Epithelial cell of esophagus (primary cell): Measurements from ENCODE around the gene FAT4.

ENCODE experiments used
- DNase-seq: peaks from one replicate; pipeline ENCODE4 v3.0.0; 2010; ENCODE audit warnings: low read depth
- H3K4me3 ChIP-seq: 2 replicates; pipeline ENCODE4 v1.5.1; 2011; ENCODE audit warnings: mild to moderate bottlenecking, low read length, control low read depth
- TF ChIP-seq, protein P1 (sequence below): IDR thresholded peaks from 2 replicates; pipeline ENCODE4 v1.5.1; 2011; ENCODE audit warnings: low read depth, mild to moderate bottlenecking, low read length, control low read depth, inconsistent platforms; ENCODE audit not compliant: insufficient read depth; ENCODE audit errors: missing control alignments

FAT4 gene

GRCh38 chr4:125316401-125316790 lies 1.6 kb downstream of the FAT4 start:
- H3K4me3 ChIP-seq: peak overlapping the region; percentile 83
- peak; percentile 77 for DNase-seq
- TF ChIP-seq, protein P1, sequence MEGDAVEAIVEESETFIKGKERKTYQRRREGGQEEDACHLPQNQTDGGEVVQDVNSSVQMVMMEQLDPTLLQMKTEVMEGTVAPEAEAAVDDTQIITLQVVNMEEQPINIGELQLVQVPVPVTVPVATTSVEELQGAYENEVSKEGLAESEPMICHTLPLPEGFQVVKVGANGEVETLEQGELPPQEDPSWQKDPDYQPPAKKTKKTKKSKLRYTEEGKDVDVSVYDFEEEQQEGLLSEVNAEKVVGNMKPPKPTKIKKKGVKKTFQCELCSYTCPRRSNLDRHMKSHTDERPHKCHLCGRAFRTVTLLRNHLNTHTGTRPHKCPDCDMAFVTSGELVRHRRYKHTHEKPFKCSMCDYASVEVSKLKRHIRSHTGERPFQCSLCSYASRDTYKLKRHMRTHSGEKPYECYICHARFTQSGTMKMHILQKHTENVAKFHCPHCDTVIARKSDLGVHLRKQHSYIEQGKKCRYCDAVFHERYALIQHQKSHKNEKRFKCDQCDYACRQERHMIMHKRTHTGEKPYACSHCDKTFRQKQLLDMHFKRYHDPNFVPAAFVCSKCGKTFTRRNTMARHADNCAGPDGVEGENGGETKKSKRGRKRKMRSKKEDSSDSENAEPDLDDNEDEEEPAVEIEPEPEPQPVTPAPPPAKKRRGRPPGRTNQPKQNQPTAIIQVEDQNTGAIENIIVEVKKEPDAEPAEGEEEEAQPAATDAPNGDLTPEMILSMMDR: no peak

- peak overlapping the region; percentile 83 for H3K4me3 ChIP-seq
- peak; percentile 37 for DNase-seq
- TF ChIP-seq, protein P1: peak; percentile 21
These were observed 2.2 kb downstream of the FAT4 start for GRCh38 chr4:125316791-125317524.

DNA sequence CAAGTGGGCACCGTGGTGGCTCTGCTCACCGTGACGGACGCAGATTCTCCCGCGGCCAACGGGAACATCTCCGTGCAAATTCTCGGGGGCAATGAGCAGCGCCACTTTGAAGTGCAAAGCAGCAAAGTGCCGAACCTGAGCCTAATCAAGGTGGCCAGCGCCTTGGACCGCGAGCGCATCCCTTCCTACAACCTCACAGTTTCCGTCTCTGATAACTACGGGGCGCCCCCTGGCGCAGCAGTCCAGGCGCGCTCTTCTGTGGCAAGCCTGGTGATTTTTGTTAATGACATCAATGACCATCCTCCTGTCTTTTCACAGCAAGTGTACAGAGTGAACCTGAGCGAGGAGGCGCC lies 2.7 kb downstream of the FAT4 start:
- H3K4me3 ChIP-seq: peak overlapping the region; percentile 83
- peak; percentile 65 for DNase-seq
- TF ChIP-seq, protein P1: peak; percentile 61

- TF ChIP-seq, protein P1: no peak
- no peak overlapping the region for H3K4me3 ChIP-seq
- DNase-seq: no peak
These were observed 4.6 kb downstream of the FAT4 start for GRCh38 chr4:125319311-125319710.

- H3K4me3 ChIP-seq: no peak overlapping the region
- TF ChIP-seq, protein P1: no peak
- peak; percentile 34 for DNase-seq
These were observed 7.1 kb downstream of the FAT4 start for GRCh38 chr4:125321709-125322365.

- H3K4me3 ChIP-seq: no peak overlapping the region
- peak; percentile 13 for DNase-seq
- TF ChIP-seq, protein P1: no peak
These were observed 7.6 kb downstream of the FAT4 start for GRCh38 chr4:125322366-125322730.

DNA sequence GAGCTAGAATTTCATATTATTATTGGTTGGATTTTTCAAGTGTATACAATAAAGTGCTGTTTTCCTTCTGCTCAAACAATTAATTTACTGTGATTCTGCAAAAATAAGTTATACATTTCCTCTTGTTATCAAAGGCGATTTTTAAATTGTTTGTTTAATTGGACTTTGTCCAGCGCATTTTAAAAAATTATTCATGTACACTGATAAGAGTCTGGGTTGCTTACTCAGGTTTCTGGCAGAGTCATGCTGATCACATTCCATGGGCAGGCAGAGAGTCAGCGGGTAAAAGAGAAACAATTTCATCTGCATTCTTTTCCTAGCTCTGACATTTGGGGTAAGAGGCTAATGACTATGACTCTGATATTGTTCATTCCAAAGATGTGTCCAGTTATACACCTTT lies 8.9 kb downstream of the FAT4 start:
- H3K4me3 ChIP-seq: no peak overlapping the region
- TF ChIP-seq, protein P1: no peak
- peak; percentile 68 for DNase-seq
